HepG2 (cell line): ENCODE data around the gene MSRB3. TPM values are rescaled to one million over a fixed set of nuclear protein-coding genes. Genes with fewer than 3 reads are reported as not detected.

ENCODE experiments used
- DR1 ChIP-seq: sonication (generic); formaldehyde crosslinking; IDR thresholded peaks from 2 replicates; pipeline ENCODE4 v1.8.0; 2021; ENCODE audit warnings: mild to moderate bottlenecking, missing genetic modification reagents, inconsistent platforms
- FOSL2 ChIP-seq: sonication (generic); formaldehyde crosslinking; IDR thresholded peaks from 2 replicates; pipeline ENCODE4 v1.4.0; 2020; ENCODE audit warnings: missing genetic modification reagents
- GATAD2A ChIP-seq: IDR thresholded peaks from 2 replicates; pipeline ENCODE4 v1.6.1; 2016
- HMGXB4 ChIP-seq, 2 experiments: sonication (generic) in 1 of 2; formaldehyde crosslinking in 1 of 2; IDR thresholded peaks; 2 replicates each; pipeline versions ENCODE4 v1.4.0 to v1.6.1; 2018 to 2020; ENCODE audit warnings: missing genetic modification reagents in 2 of 2, borderline replicate concordance in 1 of 2, low read depth in 1 of 2, mild to moderate bottlenecking in 1 of 2, missing biosample characterization in 1 of 2
- HNF4A ChIP-seq: sonication (generic); formaldehyde crosslinking; IDR thresholded peaks from 2 replicates; pipeline ENCODE4 v1.4.0; 2020; ENCODE audit warnings: missing genetic modification reagents
- NAIF1 ChIP-seq: sonication (generic); formaldehyde crosslinking; IDR thresholded peaks from 2 replicates; pipeline ENCODE4 v1.5.0; 2020; ENCODE audit warnings: mild to moderate bottlenecking, missing genetic modification reagents, borderline replicate concordance
- NR2C2 ChIP-seq: sonication (generic); formaldehyde crosslinking; IDR thresholded peaks from 2 replicates; pipeline ENCODE4 v1.4.0; 2020; ENCODE audit warnings: missing genetic modification reagents, mild to moderate bottlenecking, moderate library complexity, borderline replicate concordance
- SALL1 ChIP-seq: sonication (generic); formaldehyde crosslinking; IDR thresholded peaks from 2 replicates; pipeline ENCODE4 v1.8.0; 2022; ENCODE audit warnings: mild to moderate bottlenecking, missing genetic modification reagents
- SATB2 ChIP-seq: sonication (generic); formaldehyde crosslinking; IDR thresholded peaks from 2 replicates; pipeline ENCODE4 v1.5.0; 2020; ENCODE audit warnings: missing genetic modification reagents
- SOX13 ChIP-seq, 3 experiments: fragments of 450-650 bp in 1 of 3; sonication (generic) in 1 of 3; formaldehyde crosslinking in 1 of 3; IDR thresholded peaks in 2 of 3; conservative IDR thresholded peaks in 1 of 3; 2 replicates each; pipeline versions ENCODE4 v1.5.0 to v1.6.1; 2016 to 2020; ENCODE audit warnings: antibody characterized with exemption in 1 of 3, mild to moderate bottlenecking in 1 of 3, missing compliant biosample characterization in 1 of 3, missing genetic modification reagents in 1 of 3, moderate library complexity in 1 of 3
- SOX5 ChIP-seq: IDR thresholded peaks from 2 replicates; pipeline ENCODE4 v1.6.1; 2016; ENCODE audit warnings: borderline replicate concordance
- TEAD3 ChIP-seq: optimal IDR thresholded peaks from 2 replicates; pipeline ENCODE3; 2016; ENCODE audit warnings: borderline replicate concordance
- TEF ChIP-seq: sonication (generic); formaldehyde crosslinking; IDR thresholded peaks from 2 replicates; pipeline ENCODE4 v1.5.0; 2020; ENCODE audit warnings: missing genetic modification reagents
- ZBTB34 ChIP-seq: sonication (generic); formaldehyde crosslinking; IDR thresholded peaks from 2 replicates; pipeline ENCODE4 v1.8.0; 2022; ENCODE audit warnings: mild to moderate bottlenecking, missing genetic modification reagents
- ZC3H13 ChIP-seq: sonication (generic); formaldehyde crosslinking; IDR thresholded peaks from 2 replicates; pipeline ENCODE4 v1.8.1; 2023; ENCODE audit warnings: mild to moderate bottlenecking, missing genetic modification reagents, moderate library complexity
- ZEB1 ChIP-seq: IDR thresholded peaks from 2 replicates; pipeline ENCODE4 v1.6.1; 2012; ENCODE audit warnings: mild to moderate bottlenecking, low read depth, inconsistent platforms; ENCODE audit not compliant: insufficient replicate concordance
- ZFY ChIP-seq: sonication (generic); formaldehyde crosslinking; IDR thresholded peaks from 2 replicates; pipeline ENCODE4 v1.4.0; 2020; ENCODE audit warnings: missing genetic modification reagents
- ZNF256 ChIP-seq: sonication (generic); formaldehyde crosslinking; conservative IDR thresholded peaks from 2 replicates; pipeline ENCODE4 v1.4.0; 2020; ENCODE audit warnings: missing genetic modification reagents
- ZNF362 ChIP-seq: sonication (generic); formaldehyde crosslinking; IDR thresholded peaks from 2 replicates; pipeline ENCODE4 v1.4.0; 2020; ENCODE audit warnings: missing genetic modification reagents, mild to moderate bottlenecking, borderline replicate concordance
- ZNF567 ChIP-seq: sonication (generic); formaldehyde crosslinking; IDR thresholded peaks from 2 replicates; pipeline ENCODE4 v1.8.1; 2023; ENCODE audit warnings: mild to moderate bottlenecking, missing genetic modification reagents, borderline replicate concordance
- ZNF576 ChIP-seq: sonication (generic); formaldehyde crosslinking; IDR thresholded peaks from 2 replicates; pipeline ENCODE4 v1.4.0; 2020; ENCODE audit warnings: mild to moderate bottlenecking, missing genetic modification reagents
- ZSCAN31 ChIP-seq: sonication (generic); formaldehyde crosslinking; IDR thresholded peaks from 2 replicates; pipeline ENCODE4 v1.5.0; 2020; ENCODE audit warnings: low read depth, mild to moderate bottlenecking, missing genetic modification reagents
- polyA plus RNA-seq, 8 experiments: library from polyadenylated mRNA; depleted of rRNA in 3 of 8; stranded (reverse) in 7 of 8; unstranded in 1 of 8; fragments of >200 nt; fragmentation: Illumina TruSeq in 4 of 8; extraction: Trizol in 4 of 8; gene quantifications; 2 replicates each; pipeline versions ENCODE4 v1.2.1 to v1.2.3, GENCODE V29; 2011 to 2016; ENCODE audit warnings: low read depth in 4 of 8, missing spikeins in 1 of 8, mixed read lengths in 1 of 8; ENCODE audit not compliant: insufficient read depth in 1 of 8
- total RNA-seq, 5 experiments: library from RNA; depleted of rRNA; stranded (reverse); fragments of >200 nt; fragmentation: Illumina TruSeq; extraction: Trizol; gene quantifications; 2 replicates each; pipeline ENCODE4 v1.2.3, GENCODE V29; 2016; ENCODE audit warnings: low read depth in 1 of 5

The MSRB3 gene
- total and polyA plus RNA-seq, 2 of the 13 experiments (the other 11 are each of a cell fraction or from before 2014, with no cell fraction given), result 1.5 to 1.9 TPM

GRCh38 chr12:65510584-65511050, 232.1 kb downstream of the MSRB3 start (continued):
- TF ChIP-seq NR2C2 (CRISPR knock-in tag) (peak; percentile 76), SOX5 (CRISPR knock-in tag) (peak; percentile 67; the same call in 1 of the 2 replicates), ZC3H13 (CRISPR knock-in tag) (no peak), ZBTB34 (CRISPR knock-in tag) (0 out of 2 replicates have a peak, but pooled peaks have one; percentile 39), HMGXB4 (CRISPR knock-in tag; IDR thresholded peaks at IDR 0.05; ENCODE audit: borderline replicate concordance in 1 of 2, low read depth in 1 of 2) (no peak), HNF4A (CRISPR knock-in tag) (peak; percentile 92), ZNF256 (CRISPR knock-in tag) (peak; percentile 74; the same call in 1 of the 2 replicates), ZFY (CRISPR knock-in tag) (peak; percentile 89), ZNF567 (CRISPR knock-in tag) (no peak), SATB2 (0 out of 2 replicates have a peak, but pooled peaks have one; percentile 29), DR1 (CRISPR knock-in tag) (peak; percentile 58), SALL1 (CRISPR knock-in tag) (peak; percentile 82), NAIF1 (peak; percentile 79; the same call in 1 of the 2 replicates), TEAD3 (CRISPR knock-in tag) (peak; percentile 86), ZNF576 (no peak), TEF (CRISPR knock-in tag) (peak; percentile 26; the same call in 1 of the 2 replicates), GATAD2A (CRISPR knock-in tag) (peak; percentile 72), ZSCAN31 (no peak), FOSL2 (CRISPR knock-in tag) (peak; percentile 11; the same call in 1 of the 2 replicates), ZEB1 (no peak), SOX13 (IDR thresholded peaks at IDR 0.05) (no peak), SOX13 (CRISPR knock-in tag; conservative IDR thresholded peaks at IDR 0.05 in 1 of 2, IDR thresholded peaks at IDR 0.05 in 1 of 2) (peak in 1 of 2 experiments; percentile 60; a peak in 2 of 4 replicates), ZNF362 (0 out of 2 replicates have a peak, but pooled peaks have one; percentile 14)
